ENCODE results near the gene THAP8. TPM values are rescaled to one million over a fixed set of nuclear protein-coding genes. Genes with fewer than 3 reads are reported as not detected.

Gene THAP8, protein sequence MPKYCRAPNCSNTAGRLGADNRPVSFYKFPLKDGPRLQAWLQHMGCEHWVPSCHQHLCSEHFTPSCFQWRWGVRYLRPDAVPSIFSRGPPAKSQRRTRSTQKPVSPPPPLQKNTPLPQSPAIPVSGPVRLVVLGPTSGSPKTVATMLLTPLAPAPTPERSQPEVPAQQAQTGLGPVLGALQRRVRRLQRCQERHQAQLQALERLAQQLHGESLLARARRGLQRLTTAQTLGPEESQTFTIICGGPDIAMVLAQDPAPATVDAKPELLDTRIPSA
- 1 to 10 TPM; 1.8 to 4.1 TPM for total RNA-seq
- 1 to 10 TPM; 2.9 to 3.6 TPM for polyA plus RNA-seq
- long read RNA-seq, donor 1, transcript THAP8-201 (4 exons, 1,825 nt) = major isoform, 14 of 23 reads
- long read RNA-seq, donor 1, partial matches to known transcripts = 1 of 23 reads
- long read RNA-seq, donor 1, other reads (novel, unspliced or antisense) = 7 of 23 reads
- long read RNA-seq, donor 2, partial matches to known transcripts = 2 of 10 reads
- long read RNA-seq, donor 2, other reads (novel, unspliced or antisense) = 4 of 10 reads

DNA sequence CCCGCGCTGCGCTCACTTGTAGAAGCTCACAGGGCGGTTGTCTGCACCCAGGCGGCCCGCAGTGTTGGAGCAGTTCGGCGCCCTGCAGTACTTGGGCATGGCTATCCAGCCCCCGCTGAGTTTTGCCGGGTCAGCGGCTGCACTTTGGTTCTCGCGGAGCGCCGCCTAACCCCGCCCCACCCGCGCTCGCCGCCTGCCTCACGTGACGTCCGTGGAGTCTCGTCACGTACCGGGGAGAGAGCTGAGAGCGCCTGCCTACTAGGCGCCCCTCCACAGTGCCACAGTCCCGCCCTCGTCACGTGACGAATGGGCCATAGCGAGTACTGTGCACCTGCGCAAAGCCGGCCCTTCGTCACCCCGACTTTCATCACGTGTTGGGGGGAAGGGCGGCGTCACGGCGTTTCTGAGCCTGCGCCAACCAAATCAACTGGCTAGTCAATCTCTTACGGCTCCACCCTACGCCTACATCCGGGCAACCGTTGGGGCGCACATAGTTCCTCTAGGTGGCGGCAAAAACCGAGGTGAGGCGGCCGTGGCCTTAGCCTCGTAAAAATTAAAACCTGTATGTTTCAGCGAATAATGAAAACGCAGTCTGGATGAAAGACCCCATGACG, at the start of gene THAP8:
Gene THAP8, minus strand, starts transcription at position 167 of the 614 bp plus-strand sequence. Its CDS starts 68 bp downstream, at position 99.
- ATAC-seq (ENCODE audit: low FRiP score) = peak; percentile 99
- Histone ChIP-seq H3K36me3 (ENCODE audit: control insufficient read depth in 1 of 2, insufficient read depth in 2 of 2, low read length in 1 of 2) (no peaks in the 10 kb centered on the region), H3K4me1 (ENCODE audit: control insufficient read depth in 1 of 2, insufficient read depth in 2 of 2, low read length in 2 of 2) (no peaks in the 10 kb centered on the region), H3K4me3 (ENCODE audit: low read length in 2 of 2) (peak within 1 kb of the TSS; percentile 21 to 54), H3K9me3 (ENCODE audit: control insufficient read depth, low read length) (no peaks in the 10 kb centered on the region), H3K27me3 (ENCODE audit: control insufficient read depth in 1 of 2, insufficient read depth in 2 of 2, low read length in 1 of 2) (no peaks in the 10 kb centered on the region), H3K27ac (ENCODE audit: low read depth in 1 of 2, low read length in 2 of 2) (peak within 1 kb of the TSS in 1 of 2 donors; percentile 77)
- intact Hi-C loops (cut with DNase I) = loop anchor here (2.0 to 5.0 kb wide), 4 partner anchors 42 to 62 kb away; partner anchors contain the start of genes ALKBH6 (in 1 of the 2), POLR2I (in 1 of the 2), SDHAF1 (in 1 of the 2) and TBCB (in 1 of the 2)
- peak; percentile 100 for DNase-seq
- WGBS, 2 donors = 0% methylated on average over 55 to 56 of the region's 56 CpGs

DNA sequence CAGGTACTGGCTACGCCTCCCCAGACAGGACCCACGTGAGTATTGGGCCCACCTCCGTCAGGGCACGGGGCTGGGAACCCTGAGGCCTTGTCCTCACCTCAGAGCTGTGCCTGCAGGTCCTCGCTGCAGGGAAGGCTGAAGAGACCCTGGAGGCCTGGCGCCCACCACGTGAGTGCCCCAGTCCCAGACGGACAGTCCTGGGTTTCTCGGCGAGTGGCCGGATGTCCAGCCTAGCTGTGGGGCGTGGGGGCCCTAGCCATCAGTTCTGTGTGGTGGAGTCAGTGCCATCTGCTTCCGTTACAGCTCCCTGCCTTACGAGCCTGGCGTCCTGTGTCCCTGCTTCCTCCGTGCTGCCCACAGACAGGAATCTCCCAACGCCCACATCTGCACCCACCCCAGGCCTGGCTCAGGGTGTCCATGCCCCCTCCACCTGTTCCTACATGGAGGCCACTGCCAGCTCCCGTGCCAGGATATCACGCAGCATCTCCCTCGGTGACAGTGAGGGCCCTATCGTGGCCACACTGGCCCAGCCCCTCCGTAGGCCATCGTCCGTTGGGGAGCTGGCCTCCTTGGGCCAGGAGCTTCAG, 49.0 kb upstream of the THAP8 start:
- WGBS, 2 donors = 91% methylated on average over 21 to 24 of the region's 24 CpGs
- H3K9me3 ChIP-seq (ENCODE audit: control insufficient read depth, low read length) = no peaks in the 10 kb centered on the region
- ATAC-seq (ENCODE audit: low FRiP score) (no peak), DNase-seq (no peak)
- no peaks in the 10 kb centered on the region for H3K27me3 ChIP-seq (ENCODE audit: control insufficient read depth in 1 of 2, insufficient read depth in 2 of 2, low read length in 1 of 2)
- H3K4me1 ChIP-seq (ENCODE audit: control insufficient read depth in 1 of 2, insufficient read depth in 2 of 2, low read length in 2 of 2) = no peaks in the 10 kb centered on the region
- no peak overlapping the region for H3K4me3 ChIP-seq (ENCODE audit: low read length in 2 of 2)
- intact Hi-C loops (cut with DNase I) = no loop called here
- H3K27ac ChIP-seq (ENCODE audit: low read depth in 1 of 2, low read length in 2 of 2) = no peak overlapping the region
- H3K36me3 ChIP-seq (ENCODE audit: control insufficient read depth in 1 of 2, insufficient read depth in 2 of 2, low read length in 1 of 2) = no peaks in the 10 kb centered on the region

DNA sequence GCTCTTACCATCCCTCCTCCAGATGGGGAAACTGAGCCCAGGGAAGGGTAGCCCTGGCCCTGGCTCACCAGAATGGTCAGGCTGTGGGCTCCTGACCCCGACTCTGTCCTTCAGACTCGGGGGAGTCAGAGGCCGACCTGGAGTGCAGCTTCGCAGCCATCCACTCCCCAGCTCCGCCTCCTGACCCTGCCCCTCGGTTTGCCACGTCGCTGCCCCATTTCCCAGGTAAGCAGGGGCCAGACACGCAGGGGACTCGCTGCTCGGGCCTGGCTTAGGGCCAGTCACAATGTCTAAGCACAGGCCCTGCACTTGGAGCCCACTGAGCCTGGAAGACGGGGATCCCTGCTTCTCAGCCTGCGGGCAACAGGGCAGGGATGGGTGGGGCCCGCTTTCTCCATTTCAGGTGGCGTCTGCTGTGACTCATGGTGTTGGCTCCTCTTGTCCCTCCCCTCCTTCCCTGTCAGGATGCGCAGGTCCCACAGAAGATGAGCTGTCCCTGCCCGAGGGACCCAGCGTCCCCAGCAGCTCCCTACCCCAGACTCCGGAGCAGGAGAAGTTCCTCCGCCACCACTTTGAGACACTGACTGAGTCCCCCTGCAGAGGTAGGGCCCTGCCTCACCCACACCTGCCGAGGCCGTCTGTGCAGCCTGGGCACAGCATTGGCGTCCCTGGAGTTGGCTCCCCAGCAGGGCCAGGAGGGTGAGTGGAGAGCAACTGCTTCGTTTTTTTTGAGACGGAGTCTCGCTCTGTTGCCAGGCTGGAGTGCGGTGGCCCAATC, 47.7 kb upstream of the THAP8 start:
- no peak overlapping the region for H3K4me3 ChIP-seq (ENCODE audit: low read length in 2 of 2)
- no peaks in the 10 kb centered on the region for H3K27me3 ChIP-seq (ENCODE audit: control insufficient read depth in 1 of 2, insufficient read depth in 2 of 2, low read length in 1 of 2)
- 91 to 92% methylated on average over 27 of the region's 27 CpGs for WGBS, 2 donors
- no peaks in the 10 kb centered on the region for H3K9me3 ChIP-seq (ENCODE audit: control insufficient read depth, low read length)
- DNase-seq (no peak), ATAC-seq (ENCODE audit: low FRiP score) (no peak)
- no peaks in the 10 kb centered on the region for H3K4me1 ChIP-seq (ENCODE audit: control insufficient read depth in 1 of 2, insufficient read depth in 2 of 2, low read length in 2 of 2)
- no peak overlapping the region for H3K27ac ChIP-seq (ENCODE audit: low read depth in 1 of 2, low read length in 2 of 2)
- no peaks in the 10 kb centered on the region for H3K36me3 ChIP-seq (ENCODE audit: control insufficient read depth in 1 of 2, insufficient read depth in 2 of 2, low read length in 1 of 2)
- intact Hi-C loops (cut with DNase I) = no loop called here

DNA sequence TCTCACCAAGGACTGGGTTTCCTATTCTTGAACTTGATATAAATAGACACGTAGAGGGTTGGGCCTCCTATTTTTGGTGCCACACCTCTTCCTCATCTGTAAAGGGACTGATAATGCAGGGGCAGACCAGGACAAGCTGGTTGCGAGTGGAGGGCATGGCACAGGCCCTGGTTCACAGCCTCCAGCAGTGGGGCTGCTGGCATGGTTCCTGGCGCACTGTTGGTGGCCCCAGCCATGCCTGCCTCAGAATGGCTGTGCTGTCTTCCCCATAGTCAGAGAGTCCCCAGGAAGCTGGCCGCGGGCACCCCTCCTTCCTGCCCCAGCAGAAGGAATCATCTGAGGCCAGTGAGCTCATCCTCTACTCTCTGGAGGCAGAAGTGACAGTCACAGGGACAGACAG, 46.4 kb upstream of the THAP8 start:
- H3K9me3 ChIP-seq (ENCODE audit: control insufficient read depth, low read length) = no peaks in the 10 kb centered on the region
- H3K36me3 ChIP-seq (ENCODE audit: control insufficient read depth in 1 of 2, insufficient read depth in 2 of 2, low read length in 1 of 2) = no peaks in the 10 kb centered on the region
- H3K27ac ChIP-seq (ENCODE audit: low read depth in 1 of 2, low read length in 2 of 2) = no peak overlapping the region
- DNase-seq (no peak), ATAC-seq (ENCODE audit: low FRiP score) (no peak)
- 80 to 83% methylated on average over 5 of the region's 5 CpGs for WGBS, 2 donors
- no peaks in the 10 kb centered on the region for H3K27me3 ChIP-seq (ENCODE audit: control insufficient read depth in 1 of 2, insufficient read depth in 2 of 2, low read length in 1 of 2)
- H3K4me1 ChIP-seq (ENCODE audit: control insufficient read depth in 1 of 2, insufficient read depth in 2 of 2, low read length in 2 of 2) = no peaks in the 10 kb centered on the region
- intact Hi-C loops (cut with DNase I) = no loop called here
- H3K4me3 ChIP-seq (ENCODE audit: low read length in 2 of 2) = no peak overlapping the region

DNA sequence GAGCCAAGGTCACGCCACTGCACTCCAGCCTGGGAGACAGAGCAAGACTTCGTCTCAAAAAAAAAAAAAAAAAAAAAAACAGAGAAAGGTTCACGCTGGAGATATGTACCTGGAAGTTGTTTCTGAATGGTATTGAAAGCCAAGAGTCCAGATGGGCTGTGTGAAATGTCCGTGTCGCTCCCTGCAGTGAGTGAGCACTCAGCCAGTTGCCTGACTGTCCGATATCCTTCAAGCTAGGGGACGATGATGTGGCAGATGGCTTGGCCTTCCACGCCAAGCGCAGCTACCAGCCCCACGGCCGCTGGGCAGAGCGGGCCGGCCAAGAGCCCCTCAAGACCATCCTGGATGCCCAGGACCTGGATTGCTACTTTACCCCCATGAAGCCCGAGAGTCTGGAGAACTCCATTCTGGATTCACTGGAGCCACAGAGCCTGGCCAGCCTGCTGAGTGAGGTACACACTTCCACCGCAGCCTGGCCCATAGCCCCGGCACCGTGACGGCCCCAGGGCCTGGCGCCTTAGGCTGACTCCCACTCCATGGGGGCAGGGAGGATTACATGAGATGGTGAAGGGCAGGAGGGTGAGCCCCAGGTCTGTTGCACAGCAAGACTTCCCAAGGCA, 45.2 kb upstream of the THAP8 start:
- DNase-seq (no peak), ATAC-seq (ENCODE audit: low FRiP score) (no peak)
- no peaks in the 10 kb centered on the region for H3K4me1 ChIP-seq (ENCODE audit: control insufficient read depth in 1 of 2, insufficient read depth in 2 of 2, low read length in 2 of 2)
- intact Hi-C loops (cut with DNase I) = no loop called here
- no peaks in the 10 kb centered on the region for H3K9me3 ChIP-seq (ENCODE audit: control insufficient read depth, low read length)
- no peak overlapping the region for H3K4me3 ChIP-seq (ENCODE audit: low read length in 2 of 2)
- no peaks in the 10 kb centered on the region for H3K27me3 ChIP-seq (ENCODE audit: control insufficient read depth in 1 of 2, insufficient read depth in 2 of 2, low read length in 1 of 2)
- no peak overlapping the region for H3K27ac ChIP-seq (ENCODE audit: low read depth in 1 of 2, low read length in 2 of 2)
- WGBS, 2 donors = 89 to 93% methylated on average over 19 of the region's 19 CpGs
- H3K36me3 ChIP-seq (ENCODE audit: control insufficient read depth in 1 of 2, insufficient read depth in 2 of 2, low read length in 1 of 2) = no peaks in the 10 kb centered on the region

DNA sequence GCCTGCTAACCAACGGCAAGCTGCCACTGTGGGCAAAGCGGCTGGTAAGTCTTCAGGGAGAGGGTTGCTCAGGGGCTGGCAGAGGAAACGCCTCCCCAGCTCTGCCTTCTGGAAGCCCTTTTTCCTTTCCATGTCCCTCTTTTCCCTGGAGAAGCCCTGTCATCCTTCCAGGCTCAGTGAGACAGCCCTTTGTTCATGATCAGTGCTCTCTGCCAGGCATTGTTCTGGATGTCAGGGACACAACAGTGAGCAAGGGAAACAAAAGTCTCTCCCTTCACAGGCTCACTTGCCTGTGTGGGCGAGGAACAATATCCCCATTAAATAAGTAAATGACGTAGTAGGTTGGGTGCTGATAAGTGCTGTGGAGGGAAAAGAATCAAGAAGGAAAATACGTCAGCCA, 43.0 kb upstream of the THAP8 start:
- DNase-seq (no peak), ATAC-seq (ENCODE audit: low FRiP score) (no peak)
- Histone ChIP-seq H3K27me3 (ENCODE audit: control insufficient read depth in 1 of 2, insufficient read depth in 2 of 2, low read length in 1 of 2) (no peaks in the 10 kb centered on the region), H3K9me3 (ENCODE audit: control insufficient read depth, low read length) (no peaks in the 10 kb centered on the region), H3K4me1 (ENCODE audit: control insufficient read depth in 1 of 2, insufficient read depth in 2 of 2, low read length in 2 of 2) (no peaks in the 10 kb centered on the region), H3K27ac (ENCODE audit: low read depth in 1 of 2, low read length in 2 of 2) (no peak overlapping the region), H3K4me3 (ENCODE audit: low read length in 2 of 2) (no peak overlapping the region), H3K36me3 (ENCODE audit: control insufficient read depth in 1 of 2, insufficient read depth in 2 of 2, low read length in 1 of 2) (no peaks in the 10 kb centered on the region)
- intact Hi-C loops (cut with DNase I) = no loop called here
- 95 to 96% methylated on average over 6 of the region's 6 CpGs for WGBS, 2 donors

DNA sequence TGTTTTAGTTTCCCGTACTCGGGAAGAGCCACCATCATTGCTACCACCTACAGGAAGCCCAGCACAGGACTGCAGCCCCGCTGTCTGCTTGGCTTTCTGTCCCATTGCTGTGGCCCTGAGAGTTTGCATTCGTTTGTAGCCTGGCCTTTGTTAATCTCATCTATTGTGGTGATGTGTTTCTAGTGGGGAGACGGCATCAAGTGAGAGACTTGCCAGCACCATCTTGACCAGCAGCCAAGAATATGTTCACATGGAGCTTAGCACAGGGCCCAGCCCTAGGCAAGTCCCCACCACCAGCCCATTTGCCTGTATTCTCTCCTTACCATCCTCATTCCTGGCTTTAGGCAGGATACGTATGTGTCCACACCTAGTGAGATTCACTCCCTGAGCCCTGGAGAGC, 39.6 kb upstream of the THAP8 start:
- Histone ChIP-seq H3K36me3 (ENCODE audit: control insufficient read depth in 1 of 2, insufficient read depth in 2 of 2, low read length in 1 of 2) (no peaks in the 10 kb centered on the region), H3K4me3 (ENCODE audit: low read length in 2 of 2) (no peak overlapping the region), H3K4me1 (ENCODE audit: control insufficient read depth in 1 of 2, insufficient read depth in 2 of 2, low read length in 2 of 2) (no peaks in the 10 kb centered on the region), H3K9me3 (ENCODE audit: control insufficient read depth, low read length) (no peaks in the 10 kb centered on the region), H3K27me3 (ENCODE audit: control insufficient read depth in 1 of 2, insufficient read depth in 2 of 2, low read length in 1 of 2) (no peaks in the 10 kb centered on the region), H3K27ac (ENCODE audit: low read depth in 1 of 2, low read length in 2 of 2) (no peak overlapping the region)
- no peak for DNase-seq
- WGBS, 2 donors = 65 to 82% methylated on average over 6 of the region's 6 CpGs
- ATAC-seq (ENCODE audit: low FRiP score) = no peak
- intact Hi-C loops (cut with DNase I) = no loop called here

DNA sequence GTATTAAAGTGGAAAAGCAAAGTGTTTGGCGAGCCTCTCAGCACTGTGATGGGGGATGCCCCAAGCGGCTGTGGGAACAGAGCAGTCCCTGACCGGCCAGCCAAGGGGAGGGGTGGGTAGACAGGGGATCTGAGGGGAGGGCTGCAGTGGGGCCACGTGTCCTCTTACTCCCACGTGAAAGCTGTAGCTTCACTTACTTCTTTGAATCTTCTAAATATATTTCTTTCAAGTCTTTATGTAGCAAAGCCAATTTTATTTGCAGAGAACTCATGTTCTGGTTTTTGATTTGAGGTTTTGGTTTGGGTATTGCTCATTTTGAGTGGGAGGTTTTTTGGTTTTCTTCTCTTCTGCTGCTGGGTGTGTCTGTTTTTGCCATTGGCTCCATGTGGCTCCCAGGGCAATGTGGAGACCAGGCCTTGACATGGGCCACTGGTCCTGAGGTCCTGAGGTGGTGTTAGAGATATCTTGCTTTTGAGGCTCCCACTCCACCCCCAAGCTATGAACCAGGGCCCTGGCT, 39.1 kb upstream of the THAP8 start:
- H3K27me3 ChIP-seq (ENCODE audit: control insufficient read depth in 1 of 2, insufficient read depth in 2 of 2, low read length in 1 of 2) = no peaks in the 10 kb centered on the region
- H3K36me3 ChIP-seq (ENCODE audit: control insufficient read depth in 1 of 2, insufficient read depth in 2 of 2, low read length in 1 of 2) = no peaks in the 10 kb centered on the region
- H3K4me1 ChIP-seq (ENCODE audit: control insufficient read depth in 1 of 2, insufficient read depth in 2 of 2, low read length in 2 of 2) = no peaks in the 10 kb centered on the region
- no peak overlapping the region for H3K27ac ChIP-seq (ENCODE audit: low read depth in 1 of 2, low read length in 2 of 2)
- no peaks in the 10 kb centered on the region for H3K9me3 ChIP-seq (ENCODE audit: control insufficient read depth, low read length)
- intact Hi-C loops (cut with DNase I) = no loop called here
- DNase-seq (no peak), ATAC-seq (ENCODE audit: low FRiP score) (no peak)
- no peak overlapping the region for H3K4me3 ChIP-seq (ENCODE audit: low read length in 2 of 2)
- WGBS, 2 donors = 92 to 93% methylated on average over 5 of the region's 5 CpGs

Measured in aorta (tissue), 5 donors.